NB4 (cell line): ENCODE data around the gene SPTLC3.

Experiments
- MYC ChIP-seq: IDR thresholded peaks from 2 replicates; pipeline ENCODE4 v1.6.1; 2011; ENCODE audit warnings: low read depth, low read length
- POLR2A ChIP-seq: IDR thresholded peaks from 2 replicates; pipeline ENCODE4 v1.6.1; 2011; ENCODE audit warnings: mild to moderate bottlenecking; ENCODE audit not compliant: insufficient read length; ENCODE audit errors: extremely low read depth
- TF ChIP-seq, protein P1 (sequence below): IDR thresholded peaks from one replicate; pipeline ENCODE4 v1.5.1; 2012; ENCODE audit warnings: low read depth, low read length
- TF ChIP-seq, protein P2 (sequence below): IDR thresholded peaks from 2 replicates; pipeline ENCODE4 v1.6.1; 2011; ENCODE audit warnings: low read depth, low read length

DNA sequence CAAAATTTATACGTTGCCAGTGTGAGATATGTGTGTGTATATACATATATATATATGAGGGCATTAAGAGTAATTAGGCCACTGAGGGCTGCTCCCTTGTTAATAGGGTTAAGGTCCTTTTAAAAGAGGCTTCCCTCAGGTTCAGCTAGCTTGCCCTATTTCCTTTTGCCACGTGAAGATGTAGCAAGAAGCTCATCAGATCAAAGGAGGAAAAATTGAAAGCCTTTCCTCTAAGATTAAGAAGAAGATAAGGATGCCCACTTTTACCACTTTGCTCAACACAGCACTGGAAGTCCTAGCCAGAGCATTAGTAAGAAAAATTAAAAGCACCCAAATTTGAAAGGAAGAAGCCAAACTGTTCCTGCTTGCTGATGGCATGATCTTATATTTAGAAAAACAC lies 179.1 kb downstream of the SPTLC3 start:
- TF ChIP-seq, protein P1, sequence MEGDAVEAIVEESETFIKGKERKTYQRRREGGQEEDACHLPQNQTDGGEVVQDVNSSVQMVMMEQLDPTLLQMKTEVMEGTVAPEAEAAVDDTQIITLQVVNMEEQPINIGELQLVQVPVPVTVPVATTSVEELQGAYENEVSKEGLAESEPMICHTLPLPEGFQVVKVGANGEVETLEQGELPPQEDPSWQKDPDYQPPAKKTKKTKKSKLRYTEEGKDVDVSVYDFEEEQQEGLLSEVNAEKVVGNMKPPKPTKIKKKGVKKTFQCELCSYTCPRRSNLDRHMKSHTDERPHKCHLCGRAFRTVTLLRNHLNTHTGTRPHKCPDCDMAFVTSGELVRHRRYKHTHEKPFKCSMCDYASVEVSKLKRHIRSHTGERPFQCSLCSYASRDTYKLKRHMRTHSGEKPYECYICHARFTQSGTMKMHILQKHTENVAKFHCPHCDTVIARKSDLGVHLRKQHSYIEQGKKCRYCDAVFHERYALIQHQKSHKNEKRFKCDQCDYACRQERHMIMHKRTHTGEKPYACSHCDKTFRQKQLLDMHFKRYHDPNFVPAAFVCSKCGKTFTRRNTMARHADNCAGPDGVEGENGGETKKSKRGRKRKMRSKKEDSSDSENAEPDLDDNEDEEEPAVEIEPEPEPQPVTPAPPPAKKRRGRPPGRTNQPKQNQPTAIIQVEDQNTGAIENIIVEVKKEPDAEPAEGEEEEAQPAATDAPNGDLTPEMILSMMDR: no peak
- no peak for TF ChIP-seq POLR2A
- TF ChIP-seq, protein P2, sequence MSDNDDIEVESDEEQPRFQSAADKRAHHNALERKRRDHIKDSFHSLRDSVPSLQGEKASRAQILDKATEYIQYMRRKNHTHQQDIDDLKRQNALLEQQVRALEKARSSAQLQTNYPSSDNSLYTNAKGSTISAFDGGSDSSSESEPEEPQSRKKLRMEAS: no peak
- no peak for TF ChIP-seq MYC
